Activated CD4-positive, CD25-positive, alpha-beta regulatory T cell (primary cell): Measurements from ENCODE around the gene KCNG4.

Experiments used
- DNase-seq, 4 experiments: peaks; one replicate each; lab custom pipeline; 2025; lab: John Stamatoyannopoulos, UW

Gene KCNG4

GRCh38 chr16:84239909-84240308 lies at the start of gene KCNG4:
TSS of gene KCNG4 (minus strand) at chr16:84240012. CDS start at chr16:84237485, 2,527 bp downstream.
- DNase-seq: no peak

DNA sequence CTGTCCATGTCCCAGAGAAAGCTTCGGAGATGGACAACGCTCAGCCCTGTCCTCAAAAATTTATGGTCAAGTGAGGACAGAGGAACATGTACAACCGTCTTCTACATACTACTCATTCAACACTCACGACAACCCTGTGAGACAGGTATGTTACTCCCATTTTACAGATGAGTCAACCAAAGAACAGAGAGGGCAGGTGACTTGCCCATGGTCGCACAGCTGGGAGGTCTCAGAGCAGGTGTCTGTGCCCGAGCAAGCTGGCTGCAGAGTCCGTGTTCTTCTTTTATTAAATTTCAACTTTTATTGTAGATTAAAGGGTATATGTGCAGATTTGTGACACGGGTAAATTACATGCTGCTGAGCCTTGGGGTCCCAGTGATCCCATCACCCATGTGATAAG lies 49.1 kb upstream of the KCNG4 start:
- DNase-seq: no peak

- DNase-seq: no peak
Measured at GRCh38 chr16:84286578-84287240, 46.9 kb upstream of the KCNG4 start.

GRCh38 chr16:84284154-84284722 lies 44.4 kb upstream of the KCNG4 start:
- DNase-seq: no peak

DNA sequence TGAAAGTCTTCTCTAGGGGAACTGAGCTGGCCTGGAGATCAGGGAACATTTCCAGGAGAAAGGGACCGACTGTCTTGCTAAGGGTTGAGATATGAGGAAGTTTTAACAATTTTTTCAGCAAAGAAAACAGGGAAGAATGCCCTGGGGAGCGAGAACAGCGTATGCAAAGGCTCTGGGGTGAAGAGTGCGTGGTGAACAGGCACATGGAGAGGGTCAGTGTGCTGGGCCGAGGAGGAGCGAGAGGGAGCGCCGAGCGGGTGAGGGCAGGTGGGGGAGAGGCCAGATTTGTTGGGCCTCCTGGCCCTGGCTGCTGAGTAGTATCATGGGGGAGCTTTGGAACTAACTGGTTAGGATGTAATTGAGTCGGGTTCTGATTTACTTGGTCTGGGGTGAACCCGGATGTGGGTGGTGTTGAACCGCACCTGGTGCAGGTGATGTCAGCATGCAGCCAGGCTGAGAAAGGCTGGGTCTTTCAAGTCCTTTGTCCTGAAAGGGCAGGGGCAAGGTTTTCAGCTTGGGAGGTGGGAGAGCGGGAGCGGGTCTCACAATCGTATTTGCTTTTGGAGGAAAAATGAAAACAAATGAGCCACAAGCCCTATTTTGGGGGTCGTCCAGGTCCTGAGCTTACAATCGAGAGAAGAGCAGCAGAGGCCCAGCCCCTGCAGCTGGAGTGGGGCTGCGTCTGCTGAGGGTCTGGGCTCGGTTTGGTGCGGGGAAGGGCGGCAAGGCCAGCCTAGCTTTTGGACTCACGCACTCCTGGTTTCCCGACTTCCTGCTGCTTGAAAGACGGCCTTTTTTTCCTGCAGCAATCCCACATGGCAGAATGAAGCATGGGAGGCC lies 43.7 kb upstream of the KCNG4 start:
- DNase-seq: no peak

DNA sequence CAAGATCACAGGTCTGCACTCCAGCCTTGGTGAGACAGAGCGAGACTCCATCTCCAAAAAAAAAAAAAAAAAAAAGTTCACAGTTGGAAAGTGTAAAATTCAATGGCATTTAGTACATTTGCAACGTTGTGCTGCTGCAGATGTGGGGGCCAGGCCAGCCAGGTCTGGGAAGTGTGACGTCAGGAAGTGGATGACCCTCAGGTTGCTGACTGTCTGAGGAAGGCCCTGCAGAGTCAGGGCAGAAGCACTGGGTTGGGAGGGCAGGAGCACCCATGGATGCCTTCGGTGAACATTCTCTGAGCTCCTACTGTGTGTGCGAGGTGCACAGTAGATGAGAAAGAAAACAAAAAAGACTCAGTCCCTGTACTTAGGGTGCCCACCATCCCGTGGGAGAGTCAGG lies 42.7 kb upstream of the KCNG4 start:
- no peak for DNase-seq

- DNase-seq: no peak
Measured at GRCh38 chr16:84281074-84281473, 41.3 kb upstream of the KCNG4 start.

- no peak for DNase-seq
Measured at GRCh38 chr16:84279881-84280280, 40.1 kb upstream of the KCNG4 start.

DNA sequence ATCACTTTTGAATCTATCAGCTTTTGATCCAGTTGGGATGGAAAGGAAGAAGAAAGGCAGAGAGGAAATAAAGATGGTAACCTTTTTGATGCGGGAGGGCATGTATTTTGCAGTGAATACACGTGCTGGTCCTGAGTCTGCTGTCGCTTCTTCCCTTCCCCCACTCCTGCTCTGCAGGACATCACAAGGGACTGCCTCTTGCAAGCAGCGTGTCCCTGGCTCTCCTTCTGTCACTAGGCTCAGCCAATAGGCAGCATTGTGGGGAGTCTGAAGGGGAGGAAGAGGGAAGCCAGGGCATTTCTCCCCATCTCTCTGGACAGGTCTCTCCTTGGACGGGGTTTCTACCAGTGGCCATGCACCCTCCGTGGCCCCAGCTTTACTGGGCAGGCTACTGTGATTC lies 39.2 kb upstream of the KCNG4 start:
- DNase-seq: no peak

GRCh38 chr16:84278333-84278732 lies 38.5 kb upstream of the KCNG4 start:
- no peak for DNase-seq

DNA sequence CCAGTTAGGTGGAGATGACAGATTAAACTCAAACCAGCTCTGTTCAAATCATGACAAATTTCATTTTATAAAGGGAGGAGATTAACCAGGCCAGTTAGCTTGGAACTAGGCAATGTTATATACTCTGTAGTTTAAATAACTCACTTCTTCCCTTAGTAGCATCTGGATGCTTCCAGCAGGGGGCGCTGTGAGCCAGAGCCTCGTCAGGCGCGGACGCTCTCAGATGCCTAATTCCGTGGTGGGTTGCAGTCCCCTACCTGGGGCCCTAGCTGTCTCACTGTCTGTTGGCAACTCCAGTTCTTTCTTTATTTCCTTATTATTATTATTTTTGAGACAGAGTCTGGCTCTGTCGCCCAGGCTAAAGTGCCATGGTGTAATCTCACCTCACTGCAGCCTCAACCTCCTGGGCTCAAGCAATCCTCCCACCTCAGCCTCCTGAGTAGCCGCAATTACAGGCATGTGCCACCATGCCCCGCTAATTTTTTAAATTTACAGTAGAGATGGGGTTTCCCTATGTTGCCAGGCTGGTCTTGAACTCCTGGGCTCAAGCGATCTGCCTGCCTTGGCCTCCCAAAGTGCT lies 37.5 kb upstream of the KCNG4 start:
- DNase-seq: peak; percentile 29 to 59 (median 48)

- DNase-seq: no peak
Measured at GRCh38 chr16:84275585-84276151, 35.9 kb upstream of the KCNG4 start.

DNA sequence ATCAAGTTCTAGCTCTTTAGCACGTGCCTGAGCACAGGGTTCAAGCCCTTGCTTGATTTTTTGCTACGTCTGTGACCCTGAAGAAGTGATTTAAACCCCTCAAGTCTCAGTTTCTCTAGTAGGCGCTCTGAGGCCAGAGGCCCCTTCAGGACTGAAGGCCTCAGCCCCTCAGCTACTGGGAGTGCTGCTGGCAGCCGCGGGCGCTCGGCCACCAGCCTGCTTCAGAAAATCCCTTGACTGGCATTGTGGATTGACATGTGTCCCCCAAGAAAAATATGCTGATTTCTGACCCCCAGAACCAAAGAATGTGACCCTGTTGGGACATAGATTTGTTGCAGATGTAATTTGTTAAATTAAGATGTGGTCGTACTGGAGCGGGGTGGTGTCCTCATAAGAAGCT lies 34.7 kb upstream of the KCNG4 start:
- no peak for DNase-seq

DNA sequence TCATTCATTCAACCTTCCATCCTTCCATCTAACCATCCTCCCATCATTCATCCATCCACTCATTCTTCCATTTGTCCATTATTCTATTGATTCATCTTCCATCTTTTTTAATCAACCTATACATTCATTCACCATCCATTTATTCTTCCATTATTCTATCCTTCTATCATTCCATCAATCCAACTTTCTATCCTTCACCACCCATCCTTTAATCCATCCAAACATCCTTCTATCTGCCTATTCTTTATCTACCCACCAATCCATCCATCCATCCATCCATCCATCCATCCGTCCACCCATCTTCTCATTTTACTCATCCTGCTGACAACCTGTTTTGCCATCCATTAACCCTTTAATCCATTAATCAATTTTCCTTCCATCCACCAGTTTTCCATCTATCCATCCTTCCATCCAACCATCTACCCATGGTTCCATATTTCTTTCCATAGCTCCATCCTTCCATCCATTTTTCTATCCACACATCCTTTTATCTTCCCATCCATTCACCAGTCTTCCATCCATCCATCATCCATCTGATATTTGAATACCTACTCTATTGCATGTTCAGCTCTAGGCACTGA lies 33.0 kb upstream of the KCNG4 start:
- no peak for DNase-seq

DNA sequence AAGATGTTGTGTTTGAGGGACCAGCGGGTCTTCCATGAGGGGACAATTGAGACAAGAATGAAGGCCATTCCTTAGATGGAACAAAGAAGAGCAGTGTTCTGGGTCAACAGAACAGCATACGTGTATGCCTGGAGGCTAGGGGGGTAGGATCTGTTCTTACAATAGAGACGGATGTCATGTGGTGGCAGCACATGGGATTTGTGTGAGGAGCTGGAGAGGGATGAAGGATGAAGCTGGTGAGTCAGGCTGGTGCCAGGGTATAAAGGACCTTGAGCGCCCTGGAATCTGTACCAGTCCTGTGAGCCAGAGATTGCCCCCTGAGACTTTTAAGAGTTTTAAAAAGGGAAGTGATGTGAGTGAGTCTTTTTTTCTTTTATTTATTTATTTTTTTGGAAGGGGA lies 32.1 kb upstream of the KCNG4 start:
- DNase-seq: no peak

GRCh38 chr16:84271037-84271436 lies 31.2 kb upstream of the KCNG4 start:
- DNase-seq: no peak

GRCh38 chr16:84270531-84270930 lies 30.7 kb upstream of the KCNG4 start:
- no peak for DNase-seq

- no peak for DNase-seq
Measured at GRCh38 chr16:84270071-84270470, 30.3 kb upstream of the KCNG4 start.

- no peak for DNase-seq
Measured at GRCh38 chr16:84268291-84269040, 28.7 kb upstream of the KCNG4 start.

DNA sequence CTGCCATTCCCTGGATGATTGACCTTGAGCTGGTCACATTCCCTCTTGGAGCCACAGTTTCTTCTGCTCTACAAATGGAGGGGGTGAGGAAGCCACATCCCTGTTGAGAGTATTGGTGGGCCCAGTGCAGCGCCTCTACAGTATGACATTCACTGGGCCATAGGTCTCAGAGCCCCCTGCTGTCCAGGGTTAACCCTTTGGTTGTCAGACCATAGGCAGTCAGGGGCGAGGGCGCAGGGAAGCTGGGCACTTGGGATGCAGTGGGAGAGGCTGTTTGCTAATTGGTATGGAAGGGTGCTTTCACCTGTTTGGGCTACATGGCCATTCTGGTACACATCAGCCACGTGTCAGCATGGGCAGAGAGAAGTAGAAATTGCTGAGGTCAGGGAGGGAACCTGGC lies 27.6 kb upstream of the KCNG4 start:
- DNase-seq: no peak

DNA sequence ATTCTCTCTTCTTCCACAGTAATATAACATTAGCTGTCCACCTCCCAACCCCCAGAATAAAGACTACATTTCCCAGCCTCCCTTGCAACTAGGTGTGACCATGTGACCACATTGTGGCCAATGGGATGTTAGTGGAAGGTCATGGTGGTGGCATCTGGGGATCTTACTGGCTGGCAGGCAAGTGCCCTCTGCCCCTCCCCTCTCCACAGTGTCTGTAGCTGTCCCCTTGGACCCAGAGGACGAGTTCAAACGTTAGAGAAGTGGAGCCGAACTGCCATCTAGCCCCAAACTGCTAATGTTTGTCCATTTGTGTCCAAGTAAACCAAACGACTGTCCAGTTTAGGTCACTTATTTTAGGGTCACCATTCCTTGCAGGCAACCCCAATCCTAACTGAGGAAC lies 26.6 kb upstream of the KCNG4 start:
- DNase-seq: no peak
